GM19238 (cell line): ENCODE data around the gene SMPX.
"Not testable (repeated sequence)": the region's sequence is repeated elsewhere in the genome, so short reads cannot be mapped to it uniquely, and the experiment has no call there.

ENCODE experiments used
- DNase-seq: peaks from one replicate; pipeline ENCODE4 v3.0.0; 2011; ENCODE audit warnings: low spot score; ENCODE audit not compliant: insufficient read length

SMPX gene

GRCh38 chrX:21757960-21758359 is at the start of gene SMPX:
Gene SMPX (minus strand): TSS chrX:21758116. CDS start chrX:21754290, 3,826 bp downstream.
- DNase-seq: no peak

- no peak for DNase-seq
Observed at GRCh38 chrX:21806691-21807090, 48.8 kb upstream of the SMPX start.

GRCh38 chrX:21802839-21803238 is 44.9 kb upstream of the SMPX start:
- DNase-seq: no peak

- DNase-seq: no peak
Observed at GRCh38 chrX:21802054-21802670, 44.2 kb upstream of the SMPX start.

- DNase-seq: no peak
Observed at GRCh38 chrX:21800344-21800770, 42.4 kb upstream of the SMPX start.

GRCh38 chrX:21799767-21800166 is 41.9 kb upstream of the SMPX start:
- DNase-seq: no peak

GRCh38 chrX:21798677-21799219 is 40.8 kb upstream of the SMPX start:
- DNase-seq: no peak

GRCh38 chrX:21781976-21782375 is 24.1 kb upstream of the SMPX start:
- no peak for DNase-seq

- DNase-seq: no peak
Observed at GRCh38 chrX:21781525-21781924, 23.6 kb upstream of the SMPX start.

- no peak for DNase-seq
Observed at GRCh38 chrX:21779095-21779494, 21.2 kb upstream of the SMPX start.

- DNase-seq: no peak
Observed at GRCh38 chrX:21778236-21778635, 20.3 kb upstream of the SMPX start.

- not testable (repeated sequence) for DNase-seq
Observed at GRCh38 chrX:21775128-21775527, 17.2 kb upstream of the SMPX start.

- DNase-seq: not testable (repeated sequence)
Observed at GRCh38 chrX:21773036-21773435, 15.1 kb upstream of the SMPX start.

GRCh38 chrX:21770631-21771321 is 12.9 kb upstream of the SMPX start:
- no peak for DNase-seq

- no peak for DNase-seq
Observed at GRCh38 chrX:21766101-21766500, 8.2 kb upstream of the SMPX start.

GRCh38 chrX:21764008-21764407 is 6.1 kb upstream of the SMPX start:
- DNase-seq: no peak

GRCh38 chrX:21758488-21758887 is 572 bp upstream of the SMPX start:
- DNase-seq: no peak

GRCh38 chrX:21756785-21757529 is 959 bp downstream of the SMPX start:
- DNase-seq: no peak

- DNase-seq: no peak
Observed at GRCh38 chrX:21749924-21750323, 8.0 kb downstream of the SMPX start.

GRCh38 chrX:21748235-21748634 is 9.7 kb downstream of the SMPX start:
- DNase-seq: no peak

GRCh38 chrX:21747558-21747957 is 10.4 kb downstream of the SMPX start:
- no peak for DNase-seq

GRCh38 chrX:21745756-21746155 is 12.2 kb downstream of the SMPX start:
- DNase-seq: no peak
